HG03097 (cell line): ENCODE results near the gene IL4R.
"Not testable (repeated sequence)": the region's sequence is repeated elsewhere in the genome, so short reads cannot be mapped to it uniquely, and the experiment has no call there.

Source experiments
- ATAC-seq: cut with Tn5 transposase; IDR thresholded peaks from one replicate; pipeline ENCODE4 v1.9.1; 2021; ENCODE audit not compliant: unreplicated experiment, low FRiP score

Gene IL4R

DNA sequence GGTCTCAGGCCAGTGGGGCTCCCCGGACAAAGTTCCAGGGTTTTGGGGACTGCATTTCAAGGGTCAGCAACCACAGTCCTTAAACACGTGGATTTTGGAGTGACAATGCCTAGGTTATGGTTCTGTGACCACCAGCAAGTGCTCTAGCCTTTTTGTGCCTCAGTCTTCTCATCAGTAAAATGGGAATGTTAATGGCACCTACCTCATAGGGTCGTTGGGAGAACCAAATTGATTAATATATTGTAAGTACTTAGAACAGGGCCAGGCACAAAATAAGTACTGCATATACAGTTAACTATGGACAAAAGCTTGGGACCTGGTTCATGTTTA, 13.8 kb downstream of the IL4R start:
- ATAC-seq: no peak

DNA sequence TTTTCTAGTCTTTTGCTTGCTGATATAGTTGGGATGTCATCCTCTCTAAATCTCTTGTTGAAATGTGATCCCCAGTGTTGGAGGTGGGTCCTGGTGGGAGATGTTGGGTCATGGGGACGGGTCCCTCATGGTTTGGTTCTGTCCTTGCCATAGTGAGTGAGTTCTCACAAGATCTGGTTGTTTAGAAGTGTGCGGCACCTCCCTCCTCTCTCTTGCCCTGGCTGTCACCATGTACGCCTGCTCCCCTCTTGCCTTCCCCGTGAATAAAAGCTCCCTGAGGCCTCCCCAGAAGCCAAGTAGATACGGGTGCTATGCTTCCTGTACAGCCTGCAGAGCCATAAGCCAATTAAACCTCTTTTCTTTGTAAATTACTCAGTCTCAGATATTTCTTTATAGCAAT, 15.2 kb downstream of the IL4R start:
- no peak for ATAC-seq

DNA sequence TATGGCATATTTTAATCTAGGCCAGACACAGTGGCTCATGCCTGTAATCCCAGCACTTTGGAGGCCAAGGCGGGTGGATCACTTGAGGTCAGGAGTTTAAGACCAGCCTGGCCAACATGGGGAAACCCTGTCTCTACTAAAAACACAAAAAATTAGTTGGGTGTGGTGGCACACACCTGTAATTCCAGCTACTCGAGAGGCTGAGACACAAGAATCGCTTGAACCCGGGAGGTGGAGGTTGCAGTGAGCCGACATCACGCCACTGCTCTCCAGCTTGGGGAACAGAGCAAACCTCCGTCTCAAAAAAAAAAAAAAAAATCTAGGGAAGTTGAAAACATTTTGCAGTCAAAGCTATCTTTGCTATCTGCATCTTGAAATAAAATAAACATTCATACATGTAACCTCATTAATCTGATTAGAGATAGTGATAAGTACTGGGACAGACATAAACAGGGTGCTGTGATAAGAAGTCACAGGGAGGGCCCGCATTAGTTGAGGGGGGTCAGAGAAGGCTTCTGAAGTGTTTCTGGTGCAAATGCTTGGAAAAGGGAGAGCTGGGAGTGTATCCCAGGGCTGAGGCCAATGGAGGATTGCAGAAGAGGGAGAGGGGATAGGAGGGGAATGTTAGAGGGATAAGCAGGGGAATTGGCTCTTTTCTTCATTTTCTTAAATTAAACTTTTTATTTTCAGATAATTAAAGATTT, 15.8 kb downstream of the IL4R start:
- not testable (repeated sequence) for ATAC-seq

DNA sequence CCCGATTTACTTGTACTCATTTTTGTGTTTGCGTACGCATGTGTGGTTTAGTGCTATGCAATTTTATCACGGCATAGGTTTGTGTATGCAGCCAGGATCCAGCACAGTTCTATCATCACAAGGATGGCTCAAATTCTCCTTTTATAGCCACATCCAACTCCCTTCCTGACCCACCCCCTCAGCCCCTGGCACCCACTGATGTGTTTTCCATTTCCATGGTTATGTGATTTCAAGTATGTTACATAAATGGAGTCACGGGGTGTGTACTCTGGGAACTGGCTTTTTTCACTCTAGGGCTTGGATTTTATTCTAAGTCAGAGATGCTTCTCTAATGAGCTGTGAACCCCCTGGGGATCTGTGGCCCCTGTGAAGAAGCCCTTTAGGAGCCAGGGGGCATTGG, 16.8 kb downstream of the IL4R start:
- ATAC-seq: no peak

DNA sequence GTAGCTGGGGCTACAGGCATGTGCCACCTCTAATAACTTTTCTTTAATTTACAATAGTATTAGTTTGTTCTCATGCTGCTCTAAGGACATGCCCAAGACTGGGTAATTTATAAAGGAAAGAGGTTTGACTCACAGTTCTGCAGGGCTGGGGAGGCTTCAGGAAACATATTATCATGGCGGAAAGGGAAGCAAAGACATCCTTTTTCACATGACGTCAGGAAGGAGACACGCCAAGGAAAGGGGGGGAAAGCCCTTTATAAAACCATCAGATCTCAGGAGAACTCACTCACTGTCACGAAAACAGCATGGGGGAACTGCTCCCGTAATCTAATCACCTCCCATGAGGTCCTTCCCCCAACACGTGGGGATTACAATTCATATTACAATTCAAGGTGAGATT, 18.3 kb downstream of the IL4R start:
- no peak for ATAC-seq

DNA sequence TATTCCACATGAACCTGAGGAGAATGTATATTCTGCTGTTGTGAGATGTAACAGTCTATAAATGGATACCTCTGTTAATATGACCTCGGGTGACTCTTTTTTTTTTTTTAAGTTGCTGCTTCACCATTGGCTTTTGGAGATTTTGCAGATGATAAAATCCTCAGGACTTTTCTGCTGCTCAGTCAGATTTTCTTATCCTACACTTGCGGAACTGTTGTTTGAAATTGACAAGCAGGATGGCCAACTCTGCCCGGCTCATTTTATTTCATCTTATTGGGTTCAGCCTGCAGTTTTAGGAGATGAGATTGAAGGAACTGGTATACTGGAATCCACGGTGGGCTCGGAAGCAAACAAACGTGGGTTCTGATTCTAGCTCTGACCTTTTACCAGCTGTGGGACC, 19.3 kb downstream of the IL4R start:
- ATAC-seq: no peak

DNA sequence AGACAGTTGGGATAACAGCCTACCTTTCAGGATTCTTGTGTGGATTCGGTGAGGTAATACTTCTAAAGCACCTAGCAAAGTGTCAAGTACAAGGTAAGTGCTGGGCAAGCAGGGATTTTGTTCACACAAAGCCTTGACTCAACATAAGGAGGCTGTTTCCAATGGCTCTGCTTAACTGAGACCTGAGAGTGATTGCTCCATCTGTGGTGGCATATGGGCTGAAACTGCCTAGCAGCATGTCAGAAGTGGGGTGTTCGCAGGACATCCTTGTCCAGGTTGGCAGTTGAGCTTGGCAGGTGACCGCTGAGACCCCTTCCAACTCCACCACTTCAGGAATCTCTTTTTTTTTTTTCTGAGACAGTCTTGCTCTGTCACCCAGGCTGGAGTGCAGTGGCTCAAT, 19.8 kb downstream of the IL4R start:
- ATAC-seq: no peak

DNA sequence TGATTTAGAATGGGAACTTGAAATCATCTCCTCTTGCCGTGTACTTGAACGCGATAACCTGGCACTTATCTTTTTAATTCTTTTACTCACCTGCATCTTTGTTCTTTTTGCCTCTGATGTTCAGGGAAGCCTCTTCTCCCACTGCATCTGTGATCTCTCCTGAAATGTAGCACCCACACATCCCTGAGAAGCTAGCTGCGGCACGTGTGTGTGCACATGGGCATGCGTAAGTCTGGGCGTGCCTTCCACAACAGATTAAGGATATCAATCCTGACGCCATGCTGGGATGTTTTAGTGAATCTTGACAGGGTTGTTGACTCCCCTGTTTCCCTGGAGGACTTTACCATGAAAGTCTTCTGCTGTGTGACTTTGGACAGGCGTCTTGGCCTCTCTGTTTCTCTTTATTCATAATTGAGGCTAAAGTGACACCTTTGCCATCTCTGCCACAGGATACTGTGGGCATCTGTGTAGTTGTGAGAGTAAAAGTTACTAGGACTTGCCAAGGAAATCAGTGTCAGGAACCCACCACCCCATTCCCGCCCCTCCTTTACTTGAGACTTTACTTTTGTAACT, 20.5 kb downstream of the IL4R start:
- ATAC-seq: no peak

DNA sequence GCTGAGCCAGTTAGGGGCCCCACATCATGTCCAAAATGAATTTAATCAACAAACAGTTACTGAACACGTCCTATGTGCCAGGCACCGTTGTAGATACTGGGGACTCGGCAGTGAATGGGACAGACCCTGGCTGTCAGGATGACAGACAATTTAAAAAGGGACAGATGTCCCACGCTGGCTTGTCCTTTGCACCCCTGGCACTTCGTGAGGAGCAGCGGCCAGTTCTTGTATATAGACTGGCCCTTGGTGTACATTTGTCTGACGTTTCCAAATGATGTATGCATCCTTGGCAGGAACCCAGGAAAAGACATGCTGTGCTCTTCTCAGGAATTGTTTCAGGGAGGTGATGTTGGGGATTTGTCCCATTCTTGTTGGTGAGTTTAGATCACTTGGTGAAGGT, 21.1 kb downstream of the IL4R start:
- ATAC-seq: no peak

DNA sequence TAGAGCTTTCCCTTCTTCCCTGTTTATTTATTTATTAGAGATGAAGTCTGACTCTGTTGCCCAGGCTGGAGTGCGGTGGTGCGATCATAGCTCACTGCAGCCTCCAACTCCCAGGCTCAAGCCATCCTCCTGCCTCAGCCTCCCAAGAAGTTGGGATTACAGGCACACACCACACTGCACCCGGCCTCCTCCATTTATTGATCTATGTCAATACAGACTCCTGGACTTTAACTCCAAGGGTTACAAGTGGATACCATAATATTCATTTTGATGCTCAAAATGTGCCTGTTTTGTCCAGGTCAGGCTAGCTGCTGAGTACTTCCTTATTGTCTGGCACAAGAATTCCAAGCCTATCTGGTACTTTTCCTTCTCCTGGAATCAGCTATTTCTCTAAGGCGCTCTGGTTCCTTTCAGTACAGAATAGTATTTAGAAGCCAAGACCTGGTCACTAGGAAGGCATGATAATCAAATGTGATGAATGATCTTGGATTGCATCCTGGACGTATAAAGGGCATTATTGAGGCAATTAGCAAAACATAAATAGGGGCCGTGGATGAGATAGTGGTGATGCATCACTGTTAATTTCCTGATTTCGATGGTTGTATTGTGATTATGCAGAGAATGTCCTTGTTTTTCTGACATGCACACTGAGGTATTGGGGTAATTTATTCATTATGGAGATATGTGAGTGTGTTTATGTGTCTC, 21.7 kb downstream of the IL4R start:
- ATAC-seq: no peak

DNA sequence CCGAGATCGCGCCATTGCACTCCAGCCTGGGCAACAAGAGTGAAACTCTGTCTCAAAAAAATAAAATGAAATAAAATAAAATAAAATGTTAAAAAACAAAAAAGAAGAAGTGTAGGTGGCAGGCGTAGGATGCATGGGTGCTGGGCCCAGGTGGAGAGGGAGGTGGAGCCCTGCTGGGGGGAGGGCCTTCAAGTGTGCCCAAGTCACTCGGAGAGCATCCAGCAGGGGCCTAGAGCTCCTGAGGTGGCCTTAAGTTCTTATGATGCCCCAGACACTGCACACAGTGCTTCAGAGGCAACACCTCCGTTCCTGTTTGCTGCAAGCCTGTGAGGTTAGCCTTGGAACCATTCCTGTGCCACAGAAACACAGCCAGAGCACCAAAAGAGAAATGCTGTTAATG, 23.2 kb downstream of the IL4R start:
- no peak for ATAC-seq

DNA sequence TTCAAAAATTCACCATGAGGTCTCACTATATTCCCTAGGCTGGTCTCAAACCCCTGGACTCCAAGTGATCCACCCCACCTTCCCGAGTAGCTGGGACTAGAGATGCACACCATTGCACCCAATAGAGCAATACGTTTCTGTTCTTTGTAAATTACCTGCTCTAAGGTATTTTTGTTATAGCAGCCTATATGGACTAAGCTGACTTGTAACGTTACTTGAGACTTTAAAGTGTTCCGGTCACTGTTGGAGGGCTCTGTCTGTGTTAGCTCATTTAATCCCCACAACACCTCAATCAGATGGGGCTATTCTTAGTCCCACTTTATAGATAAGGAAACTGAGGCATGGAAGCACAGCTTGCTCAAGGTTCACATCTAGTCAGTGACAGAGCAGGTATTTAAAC, 25.4 kb downstream of the IL4R start:
- ATAC-seq: no peak

DNA sequence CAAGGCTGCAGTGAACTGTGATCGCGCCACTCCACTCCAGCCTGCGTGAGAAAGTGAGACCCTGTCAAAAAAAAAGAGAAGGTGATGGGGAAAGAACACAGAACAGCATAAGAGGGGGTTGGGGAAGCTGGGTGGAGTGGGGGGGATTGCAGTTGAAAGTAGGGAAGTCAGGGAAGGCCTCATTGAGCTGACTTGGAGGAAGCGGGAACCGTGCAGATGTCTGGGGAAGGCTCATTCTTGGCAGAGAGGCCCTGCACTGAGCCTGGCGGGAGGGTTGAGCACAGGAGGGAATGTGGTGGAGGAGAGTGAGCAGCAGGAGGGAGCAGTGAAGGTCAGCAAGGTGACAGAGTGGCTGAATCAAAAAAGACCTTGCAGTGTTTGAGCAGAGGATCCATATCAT, 26.9 kb downstream of the IL4R start:
- ATAC-seq: no peak

DNA sequence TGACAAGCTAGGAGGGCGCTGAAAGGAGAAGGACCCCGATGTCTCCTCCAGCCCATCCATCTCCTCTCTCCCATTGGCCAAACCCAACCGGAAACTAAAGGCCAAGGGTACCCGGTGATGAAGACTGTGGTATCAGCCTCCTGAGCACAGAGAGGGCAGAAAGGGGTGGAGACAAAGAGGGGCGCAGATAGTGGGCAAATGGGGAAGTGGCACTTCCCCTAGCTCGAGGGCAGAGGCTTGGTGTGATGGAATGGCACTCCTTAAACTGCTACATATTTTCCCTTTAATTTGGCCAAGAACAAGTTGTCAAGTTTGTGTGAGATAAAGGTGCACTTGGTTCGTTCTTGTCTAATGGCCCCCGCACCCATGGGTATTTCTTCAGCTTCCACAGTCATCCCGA, 27.8 kb downstream of the IL4R start:
- no peak for ATAC-seq

DNA sequence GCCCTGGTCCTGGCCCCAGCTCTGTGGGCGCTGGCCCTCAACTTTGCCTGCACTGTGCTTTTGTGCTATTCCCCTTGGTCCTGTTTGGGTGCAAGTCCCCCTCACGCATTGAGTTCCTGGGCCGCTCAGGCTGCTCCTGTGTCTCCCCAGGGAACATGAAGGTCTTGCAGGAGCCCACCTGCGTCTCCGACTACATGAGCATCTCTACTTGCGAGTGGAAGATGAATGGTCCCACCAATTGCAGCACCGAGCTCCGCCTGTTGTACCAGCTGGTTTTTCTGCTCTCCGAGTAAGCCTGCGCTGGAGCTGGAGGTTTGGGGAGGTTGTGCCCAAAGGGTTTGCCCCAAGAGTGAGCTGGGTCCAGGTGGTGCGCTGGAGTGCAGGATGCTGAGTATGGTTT, 28.2 kb downstream of the IL4R start:
- ATAC-seq: no peak

DNA sequence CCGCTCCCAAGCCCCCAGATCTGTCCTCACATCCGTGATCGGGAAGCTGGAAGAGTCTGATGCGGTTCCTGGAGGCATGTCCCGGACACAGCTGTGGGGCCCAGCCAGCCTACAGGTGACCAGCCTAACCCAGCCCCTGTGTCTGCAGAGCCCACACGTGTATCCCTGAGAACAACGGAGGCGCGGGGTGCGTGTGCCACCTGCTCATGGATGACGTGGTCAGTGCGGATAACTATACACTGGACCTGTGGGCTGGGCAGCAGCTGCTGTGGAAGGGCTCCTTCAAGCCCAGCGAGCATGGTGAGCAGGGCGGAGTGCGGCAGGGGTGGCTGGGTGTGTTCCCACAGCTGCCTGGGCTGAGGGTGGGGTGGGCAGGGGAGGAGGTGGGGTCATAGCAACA, 30.9 kb downstream of the IL4R start:
- ATAC-seq: no peak

DNA sequence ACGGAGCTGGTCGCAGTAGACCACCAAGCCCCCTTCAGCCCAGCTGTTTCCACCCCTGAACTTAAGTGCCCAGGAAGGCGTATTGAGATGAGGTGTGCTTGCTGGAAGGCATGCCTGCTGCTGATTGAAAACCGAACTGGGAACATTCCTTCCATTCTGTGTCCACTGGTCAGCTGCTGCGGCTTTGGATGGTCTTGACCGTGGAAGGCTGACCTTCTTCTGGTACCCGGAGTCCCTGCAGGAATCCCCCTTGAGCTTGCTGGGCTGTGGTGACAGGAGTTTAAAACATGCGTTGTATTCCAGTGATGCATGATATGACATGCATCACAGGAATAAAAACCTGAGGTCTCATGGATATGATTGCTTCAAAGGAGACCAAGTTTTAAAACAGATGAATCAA, 31.4 kb downstream of the IL4R start:
- ATAC-seq: no peak

DNA sequence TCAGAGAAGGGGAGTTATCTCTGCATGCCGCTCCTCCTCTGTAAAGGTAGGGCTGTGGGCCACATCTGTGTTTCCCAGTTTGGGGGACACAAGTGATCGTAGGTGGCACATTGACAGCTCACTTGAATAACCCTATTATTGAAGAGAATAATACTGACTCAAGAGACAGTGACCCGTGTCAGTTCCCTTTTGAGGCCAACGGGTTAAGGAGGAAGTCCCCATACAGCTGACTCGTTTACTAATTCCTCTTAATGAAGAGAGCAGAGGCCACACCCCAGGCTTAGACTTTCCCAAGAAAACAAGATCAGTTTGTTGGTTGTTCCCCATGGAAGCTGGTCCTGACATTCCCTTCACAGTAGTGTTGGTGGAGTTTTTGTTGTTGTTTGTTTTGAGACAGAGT, 33.0 kb downstream of the IL4R start:
- ATAC-seq: no peak

DNA sequence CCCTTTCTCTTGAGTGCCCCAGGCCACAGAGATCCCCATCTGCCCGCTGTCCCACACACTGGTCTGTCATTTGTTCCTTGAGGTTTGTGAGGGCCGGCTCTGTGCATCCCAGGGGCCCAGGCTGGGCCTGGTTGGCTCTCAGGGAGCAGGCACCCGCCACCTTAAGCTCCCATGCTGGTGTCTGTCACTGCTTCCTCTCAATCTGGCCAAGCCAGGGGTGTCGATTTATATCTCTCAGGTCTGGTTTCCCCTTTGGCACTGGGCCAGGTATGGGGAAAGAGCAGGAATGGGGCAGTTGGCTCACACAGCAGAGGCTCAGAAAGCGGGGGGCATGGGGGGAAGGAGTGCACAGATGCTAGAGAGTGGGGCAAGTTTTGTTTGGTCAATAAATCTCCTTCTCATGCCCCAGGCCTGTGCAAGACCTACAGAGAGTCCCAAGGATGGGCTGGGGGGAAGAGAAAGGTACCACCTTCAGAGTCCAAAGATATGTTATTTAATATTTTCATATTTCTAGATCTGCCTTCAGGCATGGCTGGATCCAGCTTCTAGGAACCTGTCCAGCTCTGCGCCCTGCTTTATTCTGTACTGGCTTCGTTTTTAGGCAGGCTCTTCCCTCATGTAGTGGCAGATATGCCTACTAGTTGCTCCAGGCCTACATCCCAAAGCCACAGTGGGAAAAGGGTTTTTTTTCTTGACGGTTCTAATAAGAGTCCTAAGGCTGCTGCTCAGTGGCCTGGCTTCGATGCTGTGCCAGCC, 34.3 kb downstream of the IL4R start:
- no peak for ATAC-seq

DNA sequence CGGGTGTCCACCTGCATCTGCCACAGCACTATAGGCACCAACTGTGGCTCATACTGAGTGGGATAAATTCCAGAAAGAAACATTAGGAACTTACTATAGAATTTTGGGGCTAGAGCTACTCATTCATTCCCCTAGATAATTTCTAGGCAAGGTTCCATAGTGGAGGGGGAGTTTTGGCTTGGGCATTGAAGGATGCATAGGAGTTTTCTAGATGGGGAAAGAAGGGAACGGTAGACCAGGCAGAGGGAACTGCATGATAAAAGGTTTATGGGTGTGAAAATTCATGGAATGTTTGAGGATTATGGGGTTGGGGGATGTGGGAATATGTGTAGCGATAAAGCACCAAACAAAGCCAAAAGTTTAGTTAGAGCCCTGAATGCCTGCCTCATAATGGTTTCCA, 35.5 kb downstream of the IL4R start:
- no peak for ATAC-seq

DNA sequence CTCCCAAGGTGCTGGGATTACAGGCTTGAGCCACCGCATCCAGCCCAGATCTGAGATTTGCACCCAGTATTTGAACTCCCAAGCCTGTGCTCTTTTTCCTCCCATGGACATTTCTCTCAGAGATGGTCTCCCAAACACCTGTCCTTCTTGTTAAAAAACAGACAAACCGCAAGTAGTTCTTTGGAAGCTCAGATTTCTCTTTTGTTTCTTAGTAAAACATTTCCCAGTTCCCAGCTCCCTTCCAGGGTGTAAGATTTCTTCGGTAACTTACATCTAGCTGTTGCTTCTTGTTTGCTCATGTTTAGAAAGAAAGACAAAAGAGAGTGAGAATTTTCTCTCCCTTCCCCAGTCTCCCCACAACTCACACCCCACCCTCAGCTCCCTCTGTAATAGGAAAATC, 36.2 kb downstream of the IL4R start:
- ATAC-seq: no peak

DNA sequence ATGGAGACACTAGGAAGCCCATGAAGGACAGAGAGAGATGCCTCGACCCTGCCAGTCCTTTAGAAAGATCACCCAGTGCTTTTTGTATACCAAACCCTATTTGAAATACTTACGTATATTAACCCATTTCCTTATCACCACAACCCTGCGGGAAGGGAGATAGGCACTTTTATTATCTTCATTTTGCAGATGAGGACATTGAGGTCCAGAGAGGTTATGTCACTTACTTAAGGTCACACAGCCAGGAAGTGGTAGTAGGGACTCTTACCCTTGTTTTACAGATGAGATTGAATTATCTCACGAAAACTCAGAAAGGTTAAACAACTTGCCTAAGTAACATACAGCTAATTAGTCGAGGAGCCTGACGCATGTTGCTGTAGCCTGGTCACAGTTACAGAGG, 38.2 kb downstream of the IL4R start:
- no peak for ATAC-seq
